HepG2 (cell line): ENCODE data around the gene ACAD11. TPM values are rescaled to one million over a fixed set of nuclear protein-coding genes. Genes with fewer than 3 reads are reported as not detected.

ENCODE experiments used
- HCFC1 ChIP-seq: fragments of 150-350 bp; IDR thresholded peaks from 2 replicates; pipeline ENCODE4 v1.6.1; 2014; ENCODE audit warnings: low read depth, low read length
- KDM1A ChIP-seq: IDR thresholded peaks from 2 replicates; pipeline ENCODE4 v1.6.1; 2016; ENCODE audit warnings: missing compliant biosample characterization
- MAZ ChIP-seq, 2 experiments: sonication (generic) in 1 of 2; formaldehyde crosslinking in 1 of 2; IDR thresholded peaks; 2 replicates each; pipeline versions ENCODE4 v1.5.0 to v1.6.1; 2012 to 2020; ENCODE audit warnings: low read depth in 2 of 2, mild to moderate bottlenecking in 2 of 2, borderline replicate concordance in 1 of 2, improper control_type of control experiment in 1 of 2, low read length in 1 of 2, missing genetic modification reagents in 1 of 2, moderate library complexity in 1 of 2
- TSC22D2 ChIP-seq: sonication (generic); formaldehyde crosslinking; IDR thresholded peaks from 2 replicates; pipeline ENCODE4 v1.5.1; 2020; ENCODE audit warnings: missing genetic modification reagents, mild to moderate bottlenecking, borderline replicate concordance
- ZNF33B ChIP-seq: sonication (generic); formaldehyde crosslinking; IDR thresholded peaks from 2 replicates; pipeline ENCODE4 v1.5.1; 2020; ENCODE audit warnings: mild to moderate bottlenecking, missing genetic modification reagents
- ZNF614 ChIP-seq: IDR thresholded peaks from 2 replicates; pipeline ENCODE4 v1.6.1; 2018; ENCODE audit warnings: missing biosample characterization, missing genetic modification reagents, inconsistent platforms, borderline replicate concordance
- ZNF773 ChIP-seq: sonication (generic); formaldehyde crosslinking; IDR thresholded peaks from 2 replicates; pipeline ENCODE4 v1.4.0; 2020; ENCODE audit warnings: missing genetic modification reagents, borderline replicate concordance
- polyA plus RNA-seq, 8 experiments: library from polyadenylated mRNA; depleted of rRNA in 3 of 8; stranded (reverse) in 7 of 8; unstranded in 1 of 8; fragments of >200 nt; fragmentation: Illumina TruSeq in 4 of 8; extraction: Trizol in 4 of 8; gene quantifications; 2 replicates each; pipeline versions ENCODE4 v1.2.1 to v1.2.3, GENCODE V29; 2011 to 2016; ENCODE audit warnings: low read depth in 4 of 8, missing spikeins in 1 of 8, mixed read lengths in 1 of 8; ENCODE audit not compliant: insufficient read depth in 1 of 8
- total RNA-seq, 5 experiments: library from RNA; depleted of rRNA; stranded (reverse); fragments of >200 nt; fragmentation: Illumina TruSeq; extraction: Trizol; gene quantifications; 2 replicates each; pipeline ENCODE4 v1.2.3, GENCODE V29; 2016; ENCODE audit warnings: low read depth in 1 of 5
- TF ChIP-seq, protein P1 (sequence below): sonication (generic); formaldehyde crosslinking; IDR thresholded peaks from 2 replicates; pipeline ENCODE4 v1.8.1; 2023; ENCODE audit warnings: mild to moderate bottlenecking, missing genetic modification reagents
- TF ChIP-seq, protein P2 (sequence below): IDR thresholded peaks from 2 replicates; pipeline ENCODE4 v1.6.1; 2016; ENCODE audit warnings: missing compliant biosample characterization, missing genetic modification reagents, borderline replicate concordance
- TF ChIP-seq, protein P3 (sequence below): fragments of 450-650 bp; IDR thresholded peaks from 2 replicates; pipeline ENCODE4 v1.6.1; 2016
- TF ChIP-seq, protein P4 (sequence below): sonication (generic); formaldehyde crosslinking; IDR thresholded peaks from 2 replicates; pipeline ENCODE4 v1.4.0; 2020; ENCODE audit warnings: missing genetic modification reagents, borderline replicate concordance
- TF ChIP-seq, protein P5 (sequence below): sonication (generic); formaldehyde crosslinking; IDR thresholded peaks from 2 replicates; pipeline ENCODE4 v1.4.0; 2020; ENCODE audit warnings: missing genetic modification reagents
- TF ChIP-seq, protein P6 (sequence below): sonication (generic); formaldehyde crosslinking; IDR thresholded peaks from 2 replicates; pipeline ENCODE4 v1.4.0; 2020; ENCODE audit warnings: missing genetic modification reagents

Gene ACAD11
- total and polyA plus RNA-seq, 2 of the 13 experiments (the other 11 are each of a cell fraction or from before 2014, with no cell fraction given) = 30.6 to 56.9 TPM

DNA sequence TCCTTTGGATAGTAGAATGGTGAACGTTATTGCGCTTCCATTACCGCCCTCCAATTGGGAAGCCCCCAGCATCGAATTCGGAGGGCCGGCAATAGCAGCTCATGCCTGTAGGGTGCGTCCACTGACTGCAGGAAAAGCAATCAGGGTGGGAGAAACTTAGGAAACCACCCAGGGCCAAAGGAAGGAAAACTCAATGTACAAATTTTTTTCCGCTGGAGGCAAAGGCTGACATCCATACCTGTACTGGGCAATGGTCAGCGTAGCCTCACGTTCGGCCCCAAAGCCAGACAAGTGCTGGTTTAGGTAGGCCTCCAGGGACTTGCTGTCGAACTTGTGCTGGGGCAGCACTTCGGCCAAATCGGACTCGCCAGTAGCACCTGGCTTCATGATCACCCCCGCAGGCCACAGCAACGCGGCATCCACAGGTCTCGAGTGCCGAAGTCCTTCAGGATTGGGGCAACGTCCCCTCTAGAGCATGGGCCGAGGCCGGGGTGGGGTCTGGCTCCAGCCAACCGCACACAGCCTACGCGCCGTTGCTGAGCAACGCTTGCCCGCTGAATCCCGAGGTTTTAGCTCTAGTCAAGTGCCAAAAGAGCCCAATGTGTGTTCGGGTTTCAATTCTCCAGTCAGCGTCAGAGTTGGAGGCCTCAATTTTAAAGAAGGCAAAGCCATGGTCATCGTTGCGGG lies at the start of gene ACAD11 (continued):
- TF ChIP-seq, protein P1, sequence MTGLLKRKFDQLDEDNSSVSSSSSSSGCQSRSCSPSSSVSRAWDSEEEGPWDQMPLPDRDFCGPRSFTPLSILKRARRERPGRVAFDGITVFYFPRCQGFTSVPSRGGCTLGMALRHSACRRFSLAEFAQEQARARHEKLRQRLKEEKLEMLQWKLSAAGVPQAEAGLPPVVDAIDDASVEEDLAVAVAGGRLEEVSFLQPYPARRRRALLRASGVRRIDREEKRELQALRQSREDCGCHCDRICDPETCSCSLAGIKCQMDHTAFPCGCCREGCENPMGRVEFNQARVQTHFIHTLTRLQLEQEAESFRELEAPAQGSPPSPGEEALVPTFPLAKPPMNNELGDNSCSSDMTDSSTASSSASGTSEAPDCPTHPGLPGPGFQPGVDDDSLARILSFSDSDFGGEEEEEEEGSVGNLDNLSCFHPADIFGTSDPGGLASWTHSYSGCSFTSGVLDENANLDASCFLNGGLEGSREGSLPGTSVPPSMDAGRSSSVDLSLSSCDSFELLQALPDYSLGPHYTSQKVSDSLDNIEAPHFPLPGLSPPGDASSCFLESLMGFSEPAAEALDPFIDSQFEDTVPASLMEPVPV = 0 out of 2 replicates have a peak, but pooled peaks have one; percentile 28
- TF ChIP-seq ZNF614 (CRISPR knock-in tag) (no peak), KDM1A (0 out of 2 replicates have a peak, but pooled peaks have one; percentile 8), HCFC1 (no peak), ZNF773 (CRISPR knock-in tag) (no peak), MAZ (IDR thresholded peaks at IDR 0.05; ENCODE audit: borderline replicate concordance, low read depth, low read length) (no peak), MAZ (CRISPR knock-in tag; IDR thresholded peaks at IDR 0.05; ENCODE audit: low read depth) (peak; percentile 29; the same call in 1 of the 2 replicates), ZNF33B (peak; percentile 87; the same call in 1 of the 2 replicates), TSC22D2 (CRISPR knock-in tag) (no peak)
- TF ChIP-seq, protein P2, sequence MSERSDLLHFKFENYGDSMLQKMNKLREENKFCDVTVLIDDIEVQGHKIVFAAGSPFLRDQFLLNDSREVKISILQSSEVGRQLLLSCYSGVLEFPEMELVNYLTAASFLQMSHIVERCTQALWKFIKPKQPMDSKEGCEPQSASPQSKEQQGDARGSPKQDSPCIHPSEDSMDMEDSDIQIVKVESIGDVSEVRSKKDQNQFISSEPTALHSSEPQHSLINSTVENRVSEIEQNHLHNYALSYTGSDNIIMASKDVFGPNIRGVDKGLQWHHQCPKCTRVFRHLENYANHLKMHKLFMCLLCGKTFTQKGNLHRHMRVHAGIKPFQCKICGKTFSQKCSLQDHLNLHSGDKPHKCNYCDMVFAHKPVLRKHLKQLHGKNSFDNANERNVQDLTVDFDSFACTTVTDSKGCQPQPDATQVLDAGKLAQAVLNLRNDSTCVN (CRISPR knock-in tag) = peak; percentile 63; the same call in 1 of the 2 replicates
- TF ChIP-seq, protein P3, sequence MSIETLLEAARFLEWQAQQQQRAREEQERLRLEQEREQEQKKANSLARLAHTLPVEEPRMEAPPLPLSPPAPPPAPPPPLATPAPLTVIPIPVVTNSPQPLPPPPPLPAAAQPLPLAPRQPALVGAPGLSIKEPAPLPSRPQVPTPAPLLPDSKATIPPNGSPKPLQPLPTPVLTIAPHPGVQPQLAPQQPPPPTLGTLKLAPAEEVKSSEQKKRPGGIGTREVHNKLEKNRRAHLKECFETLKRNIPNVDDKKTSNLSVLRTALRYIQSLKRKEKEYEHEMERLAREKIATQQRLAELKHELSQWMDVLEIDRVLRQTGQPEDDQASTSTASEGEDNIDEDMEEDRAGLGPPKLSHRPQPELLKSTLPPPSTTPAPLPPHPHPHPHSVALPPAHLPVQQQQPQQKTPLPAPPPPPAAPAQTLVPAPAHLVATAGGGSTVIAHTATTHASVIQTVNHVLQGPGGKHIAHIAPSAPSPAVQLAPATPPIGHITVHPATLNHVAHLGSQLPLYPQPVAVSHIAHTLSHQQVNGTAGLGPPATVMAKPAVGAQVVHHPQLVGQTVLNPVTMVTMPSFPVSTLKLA = no peak
- TF ChIP-seq, protein P4, sequence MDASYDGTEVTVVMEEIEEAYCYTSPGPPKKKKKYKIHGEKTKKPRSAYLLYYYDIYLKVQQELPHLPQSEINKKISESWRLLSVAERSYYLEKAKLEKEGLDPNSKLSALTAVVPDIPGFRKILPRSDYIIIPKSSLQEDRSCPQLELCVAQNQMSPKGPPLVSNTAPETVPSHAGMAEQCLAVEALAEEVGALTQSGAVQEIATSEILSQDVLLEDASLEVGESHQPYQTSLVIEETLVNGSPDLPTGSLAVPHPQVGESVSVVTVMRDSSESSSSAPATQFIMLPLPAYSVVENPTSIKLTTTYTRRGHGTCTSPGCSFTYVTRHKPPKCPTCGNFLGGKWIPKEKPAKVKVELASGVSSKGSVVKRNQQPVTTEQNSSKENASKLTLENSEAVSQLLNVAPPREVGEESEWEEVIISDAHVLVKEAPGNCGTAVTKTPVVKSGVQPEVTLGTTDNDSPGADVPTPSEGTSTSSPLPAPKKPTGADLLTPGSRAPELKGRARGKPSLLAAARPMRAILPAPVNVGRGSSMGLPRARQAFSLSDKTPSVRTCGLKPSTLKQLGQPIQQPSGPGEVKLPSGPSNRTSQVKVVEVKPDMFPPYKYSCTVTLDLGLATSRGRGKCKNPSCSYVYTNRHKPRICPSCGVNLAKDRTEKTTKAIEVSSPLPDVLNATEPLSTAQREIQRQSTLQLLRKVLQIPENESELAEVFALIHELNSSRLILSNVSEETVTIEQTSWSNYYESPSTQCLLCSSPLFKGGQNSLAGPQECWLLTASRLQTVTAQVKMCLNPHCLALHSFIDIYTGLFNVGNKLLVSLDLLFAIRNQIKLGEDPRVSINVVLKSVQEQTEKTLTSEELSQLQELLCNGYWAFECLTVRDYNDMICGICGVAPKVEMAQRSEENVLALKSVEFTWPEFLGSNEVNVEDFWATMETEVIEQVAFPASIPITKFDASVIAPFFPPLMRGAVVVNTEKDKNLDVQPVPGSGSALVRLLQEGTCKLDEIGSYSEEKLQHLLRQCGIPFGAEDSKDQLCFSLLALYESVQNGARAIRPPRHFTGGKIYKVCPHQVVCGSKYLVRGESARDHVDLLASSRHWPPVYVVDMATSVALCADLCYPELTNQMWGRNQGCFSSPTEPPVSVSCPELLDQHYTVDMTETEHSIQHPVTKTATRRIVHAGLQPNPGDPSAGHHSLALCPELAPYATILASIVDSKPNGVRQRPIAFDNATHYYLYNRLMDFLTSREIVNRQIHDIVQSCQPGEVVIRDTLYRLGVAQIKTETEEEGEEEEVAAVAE (CRISPR knock-in tag) = no peak
- TF ChIP-seq, protein P5, sequence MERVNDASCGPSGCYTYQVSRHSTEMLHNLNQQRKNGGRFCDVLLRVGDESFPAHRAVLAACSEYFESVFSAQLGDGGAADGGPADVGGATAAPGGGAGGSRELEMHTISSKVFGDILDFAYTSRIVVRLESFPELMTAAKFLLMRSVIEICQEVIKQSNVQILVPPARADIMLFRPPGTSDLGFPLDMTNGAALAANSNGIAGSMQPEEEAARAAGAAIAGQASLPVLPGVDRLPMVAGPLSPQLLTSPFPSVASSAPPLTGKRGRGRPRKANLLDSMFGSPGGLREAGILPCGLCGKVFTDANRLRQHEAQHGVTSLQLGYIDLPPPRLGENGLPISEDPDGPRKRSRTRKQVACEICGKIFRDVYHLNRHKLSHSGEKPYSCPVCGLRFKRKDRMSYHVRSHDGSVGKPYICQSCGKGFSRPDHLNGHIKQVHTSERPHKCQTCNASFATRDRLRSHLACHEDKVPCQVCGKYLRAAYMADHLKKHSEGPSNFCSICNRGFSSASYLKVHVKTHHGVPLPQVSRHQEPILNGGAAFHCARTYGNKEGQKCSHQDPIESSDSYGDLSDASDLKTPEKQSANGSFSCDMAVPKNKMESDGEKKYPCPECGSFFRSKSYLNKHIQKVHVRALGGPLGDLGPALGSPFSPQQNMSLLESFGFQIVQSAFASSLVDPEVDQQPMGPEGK (CRISPR knock-in tag) = peak; percentile 47; the same call in 1 of the 2 replicates
- TF ChIP-seq, protein P6, sequence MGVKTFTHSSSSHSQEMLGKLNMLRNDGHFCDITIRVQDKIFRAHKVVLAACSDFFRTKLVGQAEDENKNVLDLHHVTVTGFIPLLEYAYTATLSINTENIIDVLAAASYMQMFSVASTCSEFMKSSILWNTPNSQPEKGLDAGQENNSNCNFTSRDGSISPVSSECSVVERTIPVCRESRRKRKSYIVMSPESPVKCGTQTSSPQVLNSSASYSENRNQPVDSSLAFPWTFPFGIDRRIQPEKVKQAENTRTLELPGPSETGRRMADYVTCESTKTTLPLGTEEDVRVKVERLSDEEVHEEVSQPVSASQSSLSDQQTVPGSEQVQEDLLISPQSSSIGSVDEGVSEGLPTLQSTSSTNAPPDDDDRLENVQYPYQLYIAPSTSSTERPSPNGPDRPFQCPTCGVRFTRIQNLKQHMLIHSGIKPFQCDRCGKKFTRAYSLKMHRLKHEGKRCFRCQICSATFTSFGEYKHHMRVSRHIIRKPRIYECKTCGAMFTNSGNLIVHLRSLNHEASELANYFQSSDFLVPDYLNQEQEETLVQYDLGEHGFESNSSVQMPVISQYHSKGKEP (CRISPR knock-in tag) = no peak
